ENCODE data around the gene IFNG. TPM values are rescaled to one million over a fixed set of nuclear protein-coding genes. Genes with fewer than 3 reads are reported as not detected.
A peak's percentile ranks its signal among the peaks of the same experiment; 100 is the strongest.
"Not testable (repeated sequence)": the region's sequence is repeated elsewhere in the genome, so short reads cannot be mapped to it uniquely, and the experiment has no call there.

IFNG gene
- total RNA-seq, 2 donors from 2014 or later: not detected

DNA sequence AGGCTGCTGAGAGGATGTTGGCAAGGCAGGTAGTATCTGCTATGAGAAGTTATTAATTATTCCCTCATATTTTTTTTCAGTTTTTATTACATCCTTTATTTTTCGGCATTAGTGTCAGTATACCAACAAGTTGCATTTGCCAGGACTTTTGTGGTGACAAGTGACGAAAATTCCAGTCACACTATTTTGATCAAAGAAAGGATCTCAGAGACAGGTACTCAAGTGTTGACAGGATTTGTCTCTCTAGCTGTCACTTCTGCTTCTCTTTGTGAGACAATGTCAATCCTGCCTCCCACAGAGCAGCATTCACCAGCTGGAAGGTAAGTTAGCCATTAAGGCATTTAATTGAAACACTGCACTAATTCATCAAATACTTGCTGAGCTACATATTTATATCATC, 18.0 kb upstream of the IFNG start:
- WGBS, 2 donors: 83 to 87% methylated on average over 2 of the region's 2 CpGs
- intact Hi-C loops (cut with DNase I): no loop called here
- H3K4me3 ChIP-seq: no peak overlapping the region
- ATAC-seq (no peak), DNase-seq (no peak)
- H3K36me3 ChIP-seq (replicated peaks in 1 of 2; ENCODE audit: insufficient read depth in 1 of 2, low read depth in 2 of 2): no peaks in the 10 kb centered on the region
- H3K27ac ChIP-seq: no peak overlapping the region
- no peaks in the 10 kb centered on the region for H3K9me3 ChIP-seq
- H3K4me1 ChIP-seq: peaks cover 5% of the 10 kb centered on the region
- H3K27me3 ChIP-seq: no peaks in the 10 kb centered on the region
- TF ChIP-seq, protein P1, sequence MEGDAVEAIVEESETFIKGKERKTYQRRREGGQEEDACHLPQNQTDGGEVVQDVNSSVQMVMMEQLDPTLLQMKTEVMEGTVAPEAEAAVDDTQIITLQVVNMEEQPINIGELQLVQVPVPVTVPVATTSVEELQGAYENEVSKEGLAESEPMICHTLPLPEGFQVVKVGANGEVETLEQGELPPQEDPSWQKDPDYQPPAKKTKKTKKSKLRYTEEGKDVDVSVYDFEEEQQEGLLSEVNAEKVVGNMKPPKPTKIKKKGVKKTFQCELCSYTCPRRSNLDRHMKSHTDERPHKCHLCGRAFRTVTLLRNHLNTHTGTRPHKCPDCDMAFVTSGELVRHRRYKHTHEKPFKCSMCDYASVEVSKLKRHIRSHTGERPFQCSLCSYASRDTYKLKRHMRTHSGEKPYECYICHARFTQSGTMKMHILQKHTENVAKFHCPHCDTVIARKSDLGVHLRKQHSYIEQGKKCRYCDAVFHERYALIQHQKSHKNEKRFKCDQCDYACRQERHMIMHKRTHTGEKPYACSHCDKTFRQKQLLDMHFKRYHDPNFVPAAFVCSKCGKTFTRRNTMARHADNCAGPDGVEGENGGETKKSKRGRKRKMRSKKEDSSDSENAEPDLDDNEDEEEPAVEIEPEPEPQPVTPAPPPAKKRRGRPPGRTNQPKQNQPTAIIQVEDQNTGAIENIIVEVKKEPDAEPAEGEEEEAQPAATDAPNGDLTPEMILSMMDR (IDR thresholded peaks at IDR 0.05): no peak
- TF ChIP-seq POLR2A (IDR thresholded peaks at IDR 0.05): no peak

DNA sequence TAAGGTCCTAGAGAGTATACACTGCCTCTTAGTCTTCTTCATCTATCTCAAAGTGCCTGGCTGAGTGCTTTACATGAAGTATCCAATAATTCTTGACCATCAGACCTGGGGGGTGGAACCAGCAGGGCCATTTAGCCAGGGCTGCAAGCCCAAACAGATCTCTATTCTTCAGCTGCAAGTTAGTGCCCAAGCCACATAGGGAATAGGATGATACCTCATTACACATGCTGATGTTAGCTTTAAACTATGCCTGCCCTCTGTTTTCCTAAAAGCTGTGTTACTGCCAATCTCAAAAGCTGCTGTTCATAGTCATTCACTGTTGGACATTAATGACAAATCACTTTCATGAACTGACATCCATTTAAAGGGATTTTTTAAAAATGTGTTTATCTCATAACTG, 16.7 kb upstream of the IFNG start:
- Histone ChIP-seq H3K27me3 (no peaks in the 10 kb centered on the region), H3K9me3 (no peaks in the 10 kb centered on the region)
- no peak for DNase-seq

DNA sequence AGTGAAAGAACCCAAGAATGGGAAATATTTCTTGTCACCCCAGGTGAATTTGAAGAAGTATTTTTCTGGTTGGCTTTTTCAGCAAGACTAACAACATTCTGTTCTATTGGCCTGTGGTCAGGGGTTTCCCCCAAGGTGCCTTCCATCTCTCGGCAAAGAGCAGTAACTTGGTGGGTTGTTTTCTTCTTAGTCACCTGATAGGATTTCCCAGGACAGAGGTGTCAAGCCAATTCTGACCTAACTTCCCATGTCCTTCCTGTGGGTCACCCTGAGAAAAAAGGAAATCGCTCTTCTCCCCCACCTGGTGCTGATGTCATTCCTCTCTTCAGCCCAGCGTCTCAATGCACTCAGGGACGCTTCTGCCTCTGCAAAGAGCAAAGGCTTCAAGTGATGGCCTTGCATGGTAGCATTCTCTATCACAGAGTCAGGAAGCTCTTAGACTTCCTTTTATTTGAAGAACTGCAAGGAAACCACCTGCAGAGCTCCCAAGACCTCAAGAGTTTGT, 16.1 kb upstream of the IFNG start:
- ATAC-seq (no peak), DNase-seq (peak in 1 of 4 donors; percentile 49)
- H3K4me1 ChIP-seq: peaks cover 5% of the 10 kb centered on the region
- H3K27ac ChIP-seq: peak overlapping the region in 1 of 4 donors; percentile 48
- intact Hi-C loops (cut with DNase I): no loop called here
- H3K4me3 ChIP-seq: no peak overlapping the region
- no peaks in the 10 kb centered on the region for H3K36me3 ChIP-seq (replicated peaks in 1 of 2; ENCODE audit: insufficient read depth in 1 of 2, low read depth in 2 of 2)
- 38 to 43% methylated on average over 4 of the region's 4 CpGs for WGBS, 2 donors
- no peaks in the 10 kb centered on the region for H3K27me3 ChIP-seq
- no peaks in the 10 kb centered on the region for H3K9me3 ChIP-seq
- TF ChIP-seq POLR2A (IDR thresholded peaks at IDR 0.05): no peak
- TF ChIP-seq, protein P1 (IDR thresholded peaks at IDR 0.05): no peak

More for the DNA sequence above, 16.7 kb upstream of the IFNG start:
- no peaks in the 10 kb centered on the region for H3K36me3 ChIP-seq (replicated peaks in 1 of 2; ENCODE audit: insufficient read depth in 1 of 2, low read depth in 2 of 2)
- peaks cover 5% of the 10 kb centered on the region for H3K4me1 ChIP-seq
- intact Hi-C loops (cut with DNase I): no loop called here
- ATAC-seq: no peak
- H3K4me3 ChIP-seq: no peak overlapping the region
- peak overlapping the region in 1 of 4 donors; percentile 48 for H3K27ac ChIP-seq
- TF ChIP-seq, protein P1 (IDR thresholded peaks at IDR 0.05): no peak
- no peak for TF ChIP-seq POLR2A (IDR thresholded peaks at IDR 0.05)

DNA sequence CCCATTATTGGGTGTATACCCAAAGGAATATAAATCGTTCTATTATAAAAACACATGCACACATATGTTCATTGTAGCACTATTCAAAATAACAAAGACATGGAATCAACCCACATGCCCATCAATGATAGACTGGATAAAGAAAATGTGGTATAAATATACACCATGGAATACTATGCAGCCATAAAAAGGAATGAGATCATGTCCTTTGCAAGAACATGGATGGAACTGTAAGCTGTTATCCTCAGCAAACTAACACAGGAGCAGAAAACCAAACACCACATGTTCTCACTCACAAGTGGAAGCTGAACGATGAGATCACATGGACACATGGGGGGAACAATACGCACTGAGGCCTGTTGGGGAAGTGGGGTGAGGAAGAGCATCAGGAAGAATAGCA, 15.2 kb upstream of the IFNG start:
- ATAC-seq; H3K4me1 ChIP-seq; intact Hi-C loops (cut with DNase I); H3K36me3 ChIP-seq (replicated peaks in 1 of 2; ENCODE audit: insufficient read depth in 1 of 2, low read depth in 2 of 2); H3K4me3 ChIP-seq; H3K9me3 ChIP-seq; H3K27me3 ChIP-seq; DNase-seq; H3K27ac ChIP-seq: not testable (repeated sequence)
- WGBS, 2 donors: 86 to 87% methylated on average over 3 of the region's 3 CpGs

DNA sequence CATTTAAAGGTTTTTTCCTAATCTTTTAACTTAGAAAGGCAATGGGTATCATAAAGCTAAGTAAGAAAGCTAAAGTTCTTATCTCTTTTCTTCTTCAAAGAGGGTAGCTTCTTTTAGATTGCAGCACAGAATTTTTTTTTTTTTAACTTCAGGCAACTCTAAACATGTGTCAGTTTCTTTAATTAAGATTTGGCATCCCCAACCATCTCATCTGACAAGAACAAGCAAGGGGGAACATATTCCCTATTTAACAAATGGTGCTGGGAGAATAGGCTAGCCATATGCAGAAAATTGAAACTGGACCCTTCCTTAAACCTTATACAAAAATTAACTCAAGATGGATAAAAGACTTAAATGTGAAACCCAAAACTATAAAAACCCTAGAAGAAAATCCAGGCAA, 14.3 kb upstream of the IFNG start:
- Histone ChIP-seq H3K4me3 (no peak overlapping the region), H3K36me3 (replicated peaks in 1 of 2; ENCODE audit: insufficient read depth in 1 of 2, low read depth in 2 of 2) (no peaks in the 10 kb centered on the region), H3K27ac (no peak overlapping the region), H3K4me1 (peaks cover 5% of the 10 kb centered on the region), H3K27me3 (no peaks in the 10 kb centered on the region), H3K9me3 (no peaks in the 10 kb centered on the region)
- ATAC-seq (no peak), DNase-seq (no peak)
- intact Hi-C loops (cut with DNase I): no loop called here
- no peak for TF ChIP-seq POLR2A (IDR thresholded peaks at IDR 0.05)
- TF ChIP-seq, protein P1 (IDR thresholded peaks at IDR 0.05): no peak

All from body of pancreas (tissue), 4 donors.